ENCODE data around the gene CYTH4. TPM values are rescaled to one million over a fixed set of nuclear protein-coding genes. Genes with fewer than 3 reads are reported as not detected.

Gene CYTH4
- total and polyA plus RNA-seq, 2 of the 8 experiments (the other 6 are each of a cell fraction or from before 2014, with no cell fraction given), result 0.09 TPM; not detected in 1

DNA sequence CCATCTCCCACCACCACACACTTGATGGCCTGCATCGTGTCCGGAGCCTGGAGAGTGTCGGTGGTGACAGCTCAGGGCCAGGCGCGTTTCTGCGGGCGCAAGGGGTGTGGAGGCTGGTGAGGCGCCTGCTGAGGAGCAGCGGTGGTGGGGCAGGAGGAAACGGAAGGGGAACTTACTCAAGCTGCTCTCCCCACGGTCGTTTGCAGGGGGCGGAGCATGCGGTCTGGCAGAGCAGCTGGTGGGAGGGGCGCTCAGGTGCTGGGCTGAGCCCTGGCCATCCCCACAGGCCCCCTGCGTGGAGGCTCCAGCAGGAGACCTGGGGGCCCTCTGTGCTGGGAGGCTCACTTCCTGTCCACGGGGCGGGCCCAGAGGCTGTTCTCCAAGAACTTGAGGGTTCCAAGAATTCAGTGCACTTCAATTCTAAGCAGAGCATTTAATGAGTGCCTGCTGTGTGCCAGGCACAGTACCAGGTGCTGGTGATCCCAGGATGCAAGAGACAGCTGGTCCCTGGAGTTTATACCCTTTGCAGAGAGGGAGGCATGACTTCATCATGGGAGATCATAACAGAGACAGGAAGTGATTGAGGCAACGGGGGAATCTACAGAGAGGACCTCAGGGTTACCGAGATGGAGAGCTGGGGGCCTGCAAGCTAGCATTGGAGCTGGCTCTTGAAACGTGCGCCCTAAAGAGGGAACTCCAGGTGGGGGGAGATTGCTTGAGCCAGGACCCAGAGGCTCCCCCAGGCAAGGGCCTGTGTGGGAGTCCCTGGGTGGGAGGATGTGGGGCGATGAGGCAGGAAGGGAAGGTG lies 38.0 kb upstream of the CYTH4 start, which contains the start of gene RAC2:
Gene RAC2 (minus strand): TSS at position 156 of the 808 bp plus-strand sequence. CDS start 121 bp downstream, at position 35.
- Histone ChIP-seq H2AFZ (ENCODE audit: low read length) (no peak within 1 kb of the TSS), H3K14ac (ENCODE audit: insufficient read length) (no peak within 1 kb of the TSS), H2BK5ac (ENCODE audit: low read depth, low read length) (peak within 1 kb of the TSS; percentile 49; the same call in 1 of the 2 replicates), H3K79me1 (ENCODE audit: low read depth, low read length) (no peaks in the 10 kb centered on the region), H4K5ac (ENCODE audit: insufficient read length, low read depth, low read length) (peak within 1 kb of the TSS; percentile 29), H3K9ac (replicated peaks in 1 of 4; ENCODE audit: extremely low read depth in 1 of 4, low read depth in 3 of 4, low read length in 3 of 4) (no peak within 1 kb of the TSS), H4K8ac (ENCODE audit: extremely low read depth, insufficient read depth, low read length) (peak within 1 kb of the TSS; percentile 43; the same call in 1 of the 2 replicates), H4K20me1 (replicated peaks in 1 of 2; ENCODE audit: control insufficient read depth in 1 of 2, insufficient read depth in 2 of 2, low read length in 2 of 2) (no peaks in the 10 kb centered on the region), H3K9me3 (ENCODE audit: insufficient read depth in 2 of 2, low read depth in 1 of 2, low read length in 1 of 2) (no peaks in the 10 kb centered on the region), H2AK5ac (ENCODE audit: low read depth, low read length) (peak within 1 kb of the TSS; percentile 39; the same call in 1 of the 2 replicates), H2BK120ac (replicated peaks; ENCODE audit: low read depth, low read length) (no peak within 1 kb of the TSS), H3K4me3 (ENCODE audit: extremely low read depth in 1 of 4, insufficient read depth in 2 of 4, low read depth in 3 of 4, low read length in 4 of 4) (no peak within 1 kb of the TSS), H3K27ac (ENCODE audit: low read depth, low read length) (no peak within 1 kb of the TSS), H3K79me2 (ENCODE audit: control insufficient read depth in 1 of 2, insufficient read depth in 2 of 2, low read length in 2 of 2) (no peaks in the 10 kb centered on the region), H3K4ac (replicated peaks; ENCODE audit: insufficient read length, low read depth, low read length) (no peak within 1 kb of the TSS), H2BK15ac (ENCODE audit: low read length) (no peak within 1 kb of the TSS; the same call in 1 of the 2 replicates), H2BK12ac (ENCODE audit: low read depth, low read length) (peak within 1 kb of the TSS; percentile 68; the same call in 1 of the 2 replicates), H3K23ac (ENCODE audit: insufficient read length) (no peak within 1 kb of the TSS), H3K4me1 (replicated peaks in 1 of 4; ENCODE audit: control insufficient read depth in 3 of 4, insufficient read depth in 4 of 4, low read length in 3 of 4) (peaks cover 0 to 13% (median 6%) of the 10 kb centered on the region in 4 experiments; a peak in 6 of 7 replicates), H3K27me3 (replicated peaks in 1 of 4; ENCODE audit: control insufficient read depth in 3 of 4, extremely low read depth in 1 of 4, insufficient read depth in 3 of 4, low read length in 3 of 4) (no peaks in the 10 kb centered on the region), H3K4me2 (ENCODE audit: insufficient read depth in 1 of 2, low read depth in 2 of 2, low read length in 2 of 2) (peak within 1 kb of the TSS; percentile 45 to 60; a peak in 2 of 4 replicates), H3K36me3 (ENCODE audit: control insufficient read depth in 2 of 4, insufficient read depth in 4 of 4, low read length in 3 of 4) (no peaks in the 10 kb centered on the region), H3K18ac (ENCODE audit: extremely low read depth, low read length) (peak within 1 kb of the TSS; percentile 60; the same call in 1 of the 2 replicates), H4K91ac (replicated peaks; ENCODE audit: insufficient read length, low read length) (no peak within 1 kb of the TSS), H3K56ac (replicated peaks; ENCODE audit: insufficient read length, low read depth, low read length) (no peak within 1 kb of the TSS), H3K23me2 (ENCODE audit: low read depth, low read length) (peaks cover 4% of the 10 kb centered on the region; the same call in 1 of the 2 replicates), H2BK20ac (ENCODE audit: low read length) (no peak within 1 kb of the TSS)
- 59% methylated on average over 23 of the region's 23 CpGs; no CpG with 5 or more reads in 1 of the 2 experiments for WGBS, 2 experiments (ENCODE audit: extremely low coverage in 1 of 2, insufficient coverage in 1 of 2, insufficient read length in 1 of 2, insufficient replicate concordance in 2 of 2, low coverage in 1 of 2, low lambda C conversion rate in 2 of 2, missing lambda C conversion rate in 1 of 2)
- POLR2A ChIA-PET (ENCODE audit: partially characterized antibody), result interaction anchor here (0.9 to 1.3 kb wide), 2 partner anchors 15 to 18 kb away, joined by 3 to 4 read pairs; no protein-coding TSS in a partner anchor
- FAIRE-seq, result no peak
- TF ChIP-seq HDAC6 (IDR thresholded peaks at IDR 0.05; ENCODE audit: low read depth, low read length) (no peak), CBX5 (IDR thresholded peaks at IDR 0.05; ENCODE audit: low read depth, low read length) (no peak), RFX5 (IDR thresholded peaks at IDR 0.05; ENCODE audit: borderline replicate concordance, low read depth, low read length) (no peak), SIRT6 (IDR thresholded peaks at IDR 0.05; ENCODE audit: low read length) (no peak), KDM4A (IDR thresholded peaks at IDR 0.05; ENCODE audit: low read depth, low read length, severe bottlenecking) (no peak), EP300 (IDR thresholded peaks at IDR 0.05; ENCODE audit: borderline replicate concordance in 1 of 2, low read depth in 2 of 2, low read length in 2 of 2) (no peak), POU5F1 (IDR thresholded peaks at IDR 0.05; ENCODE audit: low read depth, low read length) (no peak), BCL11A (IDR thresholded peaks at IDR 0.05; ENCODE audit: low read depth in 2 of 2, low read length in 2 of 2) (no peak)
- TF ChIP-seq, protein P1, sequence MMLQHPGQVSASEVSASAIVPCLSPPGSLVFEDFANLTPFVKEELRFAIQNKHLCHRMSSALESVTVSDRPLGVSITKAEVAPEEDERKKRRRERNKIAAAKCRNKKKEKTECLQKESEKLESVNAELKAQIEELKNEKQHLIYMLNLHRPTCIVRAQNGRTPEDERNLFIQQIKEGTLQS (IDR thresholded peaks at IDR 0.05; ENCODE audit: insufficient read depth, low read depth, low read length), result no peak
- CTCF ChIA-PET (ENCODE audit: partially characterized antibody), result interaction anchor here (0.9 to 9.1 kb wide), 10 partner anchors 9 to 118 kb away, joined by 3 to 97 read pairs (median 4); no protein-coding TSS in a partner anchor
- no peak for DNase-seq (ENCODE audit: low read depth in 1 of 2, low spot score in 2 of 2)

Data from H1 (cell line).